ENCODE results near the gene SERINC2.

GRCh38 chr1:31364561-31365250, 48.3 kb upstream of the SERINC2 start:
- TF ChIP-seq CTCF (IDR thresholded peaks at IDR 0.05) = no peak
- no peak for TF ChIP-seq EZH2 (IDR thresholded peaks at IDR 0.05; ENCODE audit: borderline replicate concordance, insufficient read depth, low read depth, low read length, poor library complexity, severe bottlenecking)
